GM21619 (cell line): Measurements from ENCODE around the gene GTF2IRD1.

ENCODE experiments used
- ATAC-seq: cut with Tn5 transposase; IDR thresholded peaks from one replicate; pipeline ENCODE4 v1.9.1; 2021; ENCODE audit not compliant: unreplicated experiment

The GTF2IRD1 gene

GRCh38 chr7:74586258-74587175, 132.8 kb downstream of the GTF2IRD1 start:
- no peak for ATAC-seq

- peak; percentile 82 for ATAC-seq
These were observed 133.9 kb downstream of the GTF2IRD1 start for GRCh38 chr7:74587435-74588126.

GRCh38 chr7:74590813-74591212, 137.1 kb downstream of the GTF2IRD1 start:
- no peak for ATAC-seq

- no peak for ATAC-seq
These were observed 144.9 kb downstream of the GTF2IRD1 start for GRCh38 chr7:74598558-74598957.

GRCh38 chr7:74599244-74599643, 145.5 kb downstream of the GTF2IRD1 start:
- ATAC-seq, result no peak

GRCh38 chr7:74604326-74605020, 150.8 kb downstream of the GTF2IRD1 start:
- no peak for ATAC-seq

GRCh38 chr7:74606101-74606908, 152.6 kb downstream of the GTF2IRD1 start:
- ATAC-seq, result no peak

- no peak for ATAC-seq
These were observed 153.3 kb downstream of the GTF2IRD1 start for GRCh38 chr7:74606909-74607510.

GRCh38 chr7:74612015-74612829, 158.5 kb downstream of the GTF2IRD1 start:
- ATAC-seq, result no peak

- ATAC-seq, result no peak
These were observed 162.5 kb downstream of the GTF2IRD1 start for GRCh38 chr7:74615933-74616780.

- no peak for ATAC-seq
These were observed 163.6 kb downstream of the GTF2IRD1 start for GRCh38 chr7:74617180-74617744.

- ATAC-seq, result no peak
These were observed 165.6 kb downstream of the GTF2IRD1 start for GRCh38 chr7:74619235-74619860.

GRCh38 chr7:74622228-74622749, 168.6 kb downstream of the GTF2IRD1 start:
- no peak for ATAC-seq

- ATAC-seq, result no peak
These were observed 169.4 kb downstream of the GTF2IRD1 start for GRCh38 chr7:74623135-74623534.

GRCh38 chr7:74625446-74625845, 171.7 kb downstream of the GTF2IRD1 start:
- ATAC-seq, result no peak

- ATAC-seq, result no peak
These were observed 174.1 kb downstream of the GTF2IRD1 start for GRCh38 chr7:74627661-74628411.

GRCh38 chr7:74632505-74632904, 178.8 kb downstream of the GTF2IRD1 start:
- no peak for ATAC-seq
